Tongue (tissue), 2 donors: ENCODE measurements around the gene ZFYVE21. TPM values are rescaled to one million over a fixed set of nuclear protein-coding genes. Genes with fewer than 3 reads are reported as not detected.

Source experiments
- DNase-seq: peaks from one replicate; pipeline ENCODE4 v3.0.0-alpha.2; 2015
- total RNA-seq: library from RNA; depleted of rRNA; stranded (reverse); fragments of >200 nt; gene quantifications from one replicate; pipeline ENCODE4 v1.2.3, GENCODE V29; 2014

ZFYVE21 gene
- total RNA-seq, 1 donor from 2014 or later, result 119 TPM

DNA sequence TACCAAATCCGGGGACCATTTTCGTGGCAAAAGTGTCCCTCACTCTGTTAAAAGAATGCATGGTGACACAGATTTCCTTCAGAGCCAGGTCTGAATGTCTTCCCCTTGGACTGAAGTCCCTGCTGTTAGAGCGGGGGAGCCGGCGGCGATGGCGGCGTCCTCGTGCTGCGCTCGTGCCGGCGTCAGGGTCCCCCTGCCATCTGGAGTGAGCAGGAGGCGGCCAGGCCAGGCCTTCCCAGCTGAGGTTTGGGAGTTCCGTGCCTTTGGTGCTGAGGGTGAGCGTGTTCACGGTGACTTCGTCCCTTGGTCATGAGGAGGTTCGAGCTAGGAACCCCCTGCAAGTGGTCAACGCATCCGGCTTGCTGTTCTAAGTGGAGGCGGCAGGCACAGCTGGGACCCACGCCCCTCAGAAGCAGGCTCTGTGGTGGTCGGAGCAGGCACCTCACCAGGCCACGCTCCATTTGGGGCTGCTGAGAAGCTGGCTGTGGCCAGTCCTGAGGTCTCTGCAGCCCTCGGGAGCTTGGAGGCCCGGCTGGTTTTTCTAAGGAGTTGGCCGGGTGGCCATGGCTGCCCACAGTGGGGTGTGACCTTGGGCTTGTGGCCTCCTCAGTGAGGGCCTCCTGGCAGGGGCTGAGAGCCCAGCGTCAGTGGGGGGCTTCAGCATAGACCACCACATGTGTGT, 9.5 kb downstream of the ZFYVE21 start:
- DNase-seq, result no peak

DNA sequence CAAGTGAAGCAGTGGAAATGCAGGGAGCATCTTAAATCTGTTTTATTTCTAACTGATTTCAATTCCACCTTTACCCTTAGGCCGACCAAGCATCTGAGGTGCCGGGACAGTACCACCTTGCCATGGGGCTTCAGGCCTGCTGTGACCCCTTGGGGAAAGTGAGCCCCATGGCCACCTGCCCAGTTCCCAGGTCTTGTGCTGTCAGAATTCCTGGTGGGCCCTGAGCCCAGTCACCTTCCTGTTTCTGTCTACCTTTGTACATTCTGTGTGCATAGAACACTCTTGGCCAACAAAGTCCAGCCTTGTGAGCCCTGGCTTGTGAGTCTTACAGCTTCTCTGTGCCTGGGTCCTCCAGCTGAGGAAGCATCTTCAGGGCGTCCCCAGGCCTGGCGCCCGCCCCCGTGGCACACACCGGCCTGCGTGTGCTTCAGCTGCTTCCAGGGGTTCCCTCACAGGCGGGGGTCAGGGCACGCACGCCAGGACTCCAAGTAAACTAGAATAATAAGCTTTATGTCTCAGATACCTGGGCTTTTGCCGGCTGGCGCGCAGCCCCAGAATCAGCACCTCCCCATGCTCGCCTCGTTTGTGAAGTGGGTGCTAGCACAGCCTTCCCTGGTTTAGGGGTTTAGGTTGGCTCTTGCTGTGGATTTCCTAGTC, 10.3 kb downstream of the ZFYVE21 start:
- no peak for DNase-seq

DNA sequence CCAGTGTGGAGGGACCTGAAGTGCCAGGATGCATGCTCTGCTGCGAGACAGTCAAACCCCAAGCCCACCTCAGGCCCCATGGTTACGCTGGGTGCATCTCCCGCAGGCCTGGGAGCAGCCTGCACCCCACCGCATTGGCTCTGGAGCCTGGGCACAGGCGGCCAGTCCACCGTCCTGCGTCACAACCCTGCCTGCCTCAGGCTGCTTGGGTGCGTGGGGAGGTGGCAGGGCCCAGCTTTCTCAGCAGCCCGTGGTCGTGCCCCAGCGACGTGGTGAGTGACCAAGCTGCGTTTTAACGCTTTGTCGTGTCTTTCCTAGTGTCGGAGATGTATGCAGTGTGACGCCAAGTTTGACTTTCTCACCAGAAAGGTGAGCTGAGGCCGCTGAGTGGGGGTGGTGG, 10.9 kb downstream of the ZFYVE21 start:
- DNase-seq, result no peak

DNA sequence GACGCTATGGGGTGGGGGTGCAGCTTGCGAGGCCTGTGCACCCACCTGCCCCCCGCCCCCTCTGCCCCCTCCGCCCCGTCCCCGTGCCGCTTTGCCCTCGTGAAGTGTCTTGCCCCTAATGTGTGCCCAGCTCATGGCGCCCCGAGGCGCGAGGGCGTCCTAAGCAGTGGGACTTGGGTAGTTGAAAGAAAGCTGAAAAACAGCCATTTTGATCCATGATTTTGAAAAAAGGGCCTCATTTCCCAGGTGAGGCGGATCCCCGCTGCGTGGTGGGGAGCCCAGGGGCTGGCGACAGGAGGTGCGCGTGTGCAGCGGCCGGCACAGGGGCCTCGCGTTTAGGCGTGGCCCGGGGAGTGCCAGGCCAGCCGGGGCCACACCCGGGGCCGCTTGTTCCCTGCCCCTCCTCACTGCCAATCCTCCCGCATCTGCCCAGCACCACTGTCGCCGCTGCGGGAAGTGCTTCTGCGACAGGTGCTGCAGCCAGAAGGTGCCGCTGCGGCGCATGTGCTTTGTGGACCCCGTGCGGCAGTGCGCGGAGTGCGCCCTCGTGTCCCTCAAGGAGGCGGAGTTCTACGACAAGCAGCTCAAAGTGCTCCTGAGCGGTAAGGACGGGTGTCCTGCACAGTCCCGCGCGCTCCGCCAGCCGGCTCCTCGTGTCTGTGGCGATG, 11.8 kb downstream of the ZFYVE21 start:
- DNase-seq, result no peak

DNA sequence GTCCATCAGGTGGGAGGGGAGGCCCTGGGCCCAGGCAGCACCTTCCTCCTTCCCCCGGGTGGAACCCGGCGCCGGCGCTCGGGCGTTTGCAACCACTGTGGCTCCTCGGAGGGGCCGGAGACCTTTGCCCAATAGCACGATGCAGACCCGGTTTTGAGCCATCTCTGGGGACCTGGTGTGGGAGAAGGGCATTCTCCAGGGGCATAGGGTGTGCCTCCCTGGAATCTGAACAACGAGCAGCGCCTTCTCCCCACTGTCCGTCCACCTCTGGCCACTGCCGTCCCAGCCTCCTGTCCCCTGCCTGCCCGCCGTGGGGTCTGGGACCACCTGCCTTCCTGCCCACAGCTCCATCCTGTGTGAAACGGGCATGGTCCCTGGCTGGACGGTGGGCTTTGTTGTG, 12.5 kb downstream of the ZFYVE21 start:
- DNase-seq, result no peak

DNA sequence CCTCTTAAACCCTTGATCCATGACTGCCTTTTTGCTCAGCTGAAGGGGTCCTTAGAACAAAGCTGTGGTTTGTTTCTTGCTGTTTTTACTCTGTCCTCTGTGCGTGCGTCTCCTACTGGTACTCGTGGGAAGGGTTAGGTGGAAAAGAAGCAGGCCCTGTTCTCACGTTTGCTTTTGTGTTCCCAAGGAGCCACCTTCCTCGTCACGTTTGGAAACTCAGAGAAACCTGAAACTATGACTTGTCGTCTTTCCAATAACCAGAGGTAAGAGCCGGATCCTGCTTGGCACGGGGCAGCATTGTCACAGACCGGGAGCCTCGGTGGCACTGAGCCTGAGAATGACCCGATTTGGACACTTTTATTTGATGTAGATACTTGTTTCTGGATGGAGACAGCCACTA, 13.1 kb downstream of the ZFYVE21 start:
- no peak for DNase-seq

DNA sequence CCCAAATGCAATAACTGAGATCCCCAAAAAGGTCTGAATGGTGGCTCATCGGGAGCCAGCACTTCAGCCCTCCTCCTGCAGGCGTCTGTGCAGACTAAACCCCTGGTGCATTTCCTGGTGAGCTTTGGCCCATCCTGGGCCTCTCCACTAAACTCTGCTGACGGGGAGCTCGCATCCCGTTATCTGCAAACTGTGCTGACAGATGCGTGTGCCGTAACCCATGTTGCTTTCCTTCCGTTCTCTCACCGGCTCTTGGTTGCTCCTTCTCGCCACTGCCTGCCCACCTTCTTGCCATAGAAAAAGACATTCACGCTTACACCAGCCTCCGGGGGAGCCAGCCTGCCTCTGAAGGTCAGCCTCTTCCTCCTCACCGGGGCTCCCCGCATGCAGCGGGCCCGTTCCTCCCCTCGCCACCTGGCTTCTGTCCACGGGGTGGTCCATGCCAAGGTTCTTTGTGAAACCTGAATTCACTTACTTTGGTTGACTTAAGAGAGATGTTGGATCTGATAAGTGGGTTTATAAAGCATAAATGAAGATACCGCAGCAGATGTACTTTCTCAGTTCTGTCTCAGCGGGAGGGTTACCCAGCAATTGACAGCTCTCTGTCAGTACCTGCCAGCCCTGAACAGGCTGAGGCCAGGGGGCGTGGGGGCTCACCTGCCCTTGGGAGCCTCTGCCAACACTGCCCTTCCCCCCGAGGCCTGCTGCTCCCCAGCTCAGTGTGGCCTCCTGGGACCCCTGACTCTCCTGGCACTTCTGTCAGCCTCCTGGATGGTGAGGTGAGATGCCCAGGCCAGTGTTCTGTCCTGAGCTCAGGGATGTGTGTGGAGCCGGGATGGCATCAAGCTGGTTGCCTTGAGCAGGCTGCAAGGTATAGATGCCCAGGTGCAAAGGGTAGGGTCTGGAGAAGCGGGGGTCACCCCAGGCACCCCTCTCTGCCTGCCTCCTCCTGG, 14.2 kb downstream of the ZFYVE21 start:
- no peak for DNase-seq

DNA sequence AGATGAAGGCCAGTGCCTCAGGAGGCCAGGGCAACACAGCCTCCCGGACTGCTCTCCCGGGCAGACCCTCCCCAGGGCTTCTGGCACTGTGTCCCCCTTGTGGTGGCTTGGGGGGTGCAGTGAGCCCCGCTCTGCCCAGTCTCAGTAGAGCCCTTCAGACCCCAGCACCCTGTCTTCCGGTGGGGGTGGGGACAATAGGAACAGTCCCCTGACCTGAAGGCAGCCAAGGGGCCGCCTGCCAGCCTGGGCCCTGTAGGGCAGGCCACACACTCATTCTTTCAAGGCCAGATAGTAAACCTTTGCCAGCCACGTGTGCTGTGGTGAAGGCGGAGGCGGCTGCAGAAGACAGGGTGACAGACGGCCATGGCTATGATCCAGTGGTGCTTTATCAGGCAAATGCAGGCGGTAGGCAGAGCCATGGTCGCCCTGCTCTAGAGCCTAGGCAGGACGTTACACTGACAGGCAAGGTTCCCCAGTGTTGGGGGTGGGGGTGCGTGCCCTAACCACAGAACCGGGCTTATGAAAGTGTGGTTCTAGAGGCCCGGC, 15.0 kb downstream of the ZFYVE21 start:
- no peak for DNase-seq

DNA sequence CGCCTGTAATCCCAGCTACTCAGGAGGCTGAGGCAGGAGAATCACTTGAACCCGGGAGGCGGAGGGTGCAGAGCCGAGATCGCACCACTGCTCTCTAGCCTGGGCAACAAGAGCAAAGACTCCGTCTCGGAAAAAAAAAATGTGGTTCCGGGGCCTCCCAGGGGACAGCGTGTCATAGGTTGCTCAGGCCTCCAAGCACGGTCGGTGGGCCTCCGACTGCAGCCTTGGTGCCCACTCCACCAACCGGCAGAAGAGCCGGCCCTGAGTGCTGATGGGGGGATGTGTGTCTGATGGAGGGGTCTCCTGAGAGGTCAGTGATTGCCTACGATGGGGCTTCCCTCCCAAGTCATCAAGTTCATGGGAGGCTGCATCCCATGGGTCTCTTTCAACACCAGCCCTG, 15.9 kb downstream of the ZFYVE21 start:
- no peak for DNase-seq

DNA sequence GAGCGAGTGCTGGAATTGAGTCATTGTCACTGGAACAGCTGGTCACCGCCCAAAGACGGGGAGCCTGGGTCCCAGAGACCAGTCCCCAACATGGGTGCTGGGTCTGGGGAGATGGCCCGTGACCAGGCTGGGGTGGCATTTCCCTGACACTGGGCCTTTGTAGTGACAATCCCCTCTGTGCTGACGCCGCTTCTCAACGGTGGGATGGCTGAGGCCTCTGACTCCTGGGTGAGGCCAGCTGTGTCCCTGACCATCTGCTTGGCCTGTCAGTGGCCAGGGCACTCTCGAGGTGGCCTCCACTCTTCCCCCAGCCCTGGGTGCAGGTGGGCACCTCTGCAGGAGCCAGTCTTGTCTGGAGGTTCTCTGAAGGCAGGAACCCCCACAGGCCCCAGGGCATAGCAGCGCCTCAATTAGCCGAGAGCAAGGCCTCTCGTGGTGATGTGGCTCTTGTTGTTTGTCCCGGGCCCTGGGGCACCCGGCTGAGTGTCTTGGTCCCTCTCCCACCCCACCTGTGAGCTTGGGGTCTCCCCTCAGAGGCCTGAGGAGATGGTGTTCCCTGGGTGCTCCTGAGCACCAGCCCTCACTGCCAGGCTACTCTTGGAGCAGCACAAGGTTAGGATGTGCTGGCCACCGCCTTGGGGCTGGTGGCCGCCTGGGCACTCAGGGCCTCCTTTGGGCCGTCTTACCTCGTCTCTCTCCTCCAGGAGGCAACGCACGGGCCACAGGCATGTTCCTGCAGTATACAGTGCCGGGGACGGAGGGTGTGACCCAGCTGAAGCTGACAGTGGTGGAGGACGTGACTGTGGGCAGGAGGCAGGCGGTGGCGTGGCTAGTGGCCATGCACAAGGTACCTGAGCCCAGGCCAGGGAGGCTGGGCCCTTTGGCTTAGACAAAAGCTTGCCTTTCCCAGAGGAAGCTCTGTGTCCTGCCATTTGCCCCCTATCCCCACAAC, 16.6 kb downstream of the ZFYVE21 start:
- no peak for DNase-seq

DNA sequence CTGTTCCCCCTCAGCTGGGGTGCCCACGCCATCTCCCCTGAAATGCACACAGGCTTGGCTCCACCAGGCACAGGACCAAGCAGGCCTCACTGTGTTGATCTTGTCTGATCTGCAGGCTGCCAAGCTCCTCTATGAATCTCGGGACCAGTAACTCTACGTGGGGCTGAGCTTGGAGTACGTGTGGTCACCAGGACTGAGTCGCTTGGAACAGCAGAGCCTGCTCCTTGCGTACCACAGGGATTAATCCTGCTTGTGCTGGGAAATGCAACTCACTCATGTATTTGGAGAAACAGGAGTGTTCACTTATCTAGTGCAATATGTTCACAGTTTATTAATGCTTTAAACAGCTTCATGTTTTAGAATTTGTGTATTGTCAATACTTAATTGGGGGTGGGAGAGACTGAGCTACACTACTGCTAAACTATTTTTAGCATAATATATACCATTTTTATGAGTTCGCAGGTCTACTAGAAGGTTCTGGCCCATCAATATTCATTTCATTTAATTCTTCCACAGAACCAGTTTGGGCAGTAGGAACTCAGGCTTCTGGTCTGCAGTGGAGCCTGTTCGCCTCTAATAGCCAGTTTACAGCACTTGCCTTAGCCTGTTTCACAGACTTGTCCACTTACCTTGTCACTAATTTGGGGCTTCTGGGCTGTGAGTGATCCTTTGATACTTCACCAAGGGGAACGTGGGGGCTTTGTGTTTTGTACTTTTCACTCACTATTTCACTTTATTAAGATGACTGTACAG, 17.4 kb downstream of the ZFYVE21 start:
- no peak for DNase-seq

DNA sequence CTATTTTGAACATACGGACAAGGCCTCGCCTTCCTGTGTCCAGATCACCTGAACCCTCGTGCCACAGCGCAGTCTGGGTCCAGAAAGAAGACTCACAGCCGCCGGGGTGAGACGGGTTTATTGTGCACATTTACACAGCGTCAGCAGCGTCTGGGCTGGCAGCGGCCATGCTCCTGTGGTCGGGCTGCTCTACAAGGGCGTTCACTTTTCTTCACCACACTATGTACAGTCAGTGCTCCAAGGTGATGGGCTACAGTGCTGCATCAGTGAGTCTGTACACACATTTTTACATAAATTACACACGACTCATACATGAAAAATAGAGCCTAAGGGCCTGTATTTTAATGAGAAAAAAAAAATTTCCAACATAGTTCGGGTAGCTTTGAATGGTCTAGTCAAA, 18.0 kb downstream of the ZFYVE21 start:
- DNase-seq, result no peak

DNA sequence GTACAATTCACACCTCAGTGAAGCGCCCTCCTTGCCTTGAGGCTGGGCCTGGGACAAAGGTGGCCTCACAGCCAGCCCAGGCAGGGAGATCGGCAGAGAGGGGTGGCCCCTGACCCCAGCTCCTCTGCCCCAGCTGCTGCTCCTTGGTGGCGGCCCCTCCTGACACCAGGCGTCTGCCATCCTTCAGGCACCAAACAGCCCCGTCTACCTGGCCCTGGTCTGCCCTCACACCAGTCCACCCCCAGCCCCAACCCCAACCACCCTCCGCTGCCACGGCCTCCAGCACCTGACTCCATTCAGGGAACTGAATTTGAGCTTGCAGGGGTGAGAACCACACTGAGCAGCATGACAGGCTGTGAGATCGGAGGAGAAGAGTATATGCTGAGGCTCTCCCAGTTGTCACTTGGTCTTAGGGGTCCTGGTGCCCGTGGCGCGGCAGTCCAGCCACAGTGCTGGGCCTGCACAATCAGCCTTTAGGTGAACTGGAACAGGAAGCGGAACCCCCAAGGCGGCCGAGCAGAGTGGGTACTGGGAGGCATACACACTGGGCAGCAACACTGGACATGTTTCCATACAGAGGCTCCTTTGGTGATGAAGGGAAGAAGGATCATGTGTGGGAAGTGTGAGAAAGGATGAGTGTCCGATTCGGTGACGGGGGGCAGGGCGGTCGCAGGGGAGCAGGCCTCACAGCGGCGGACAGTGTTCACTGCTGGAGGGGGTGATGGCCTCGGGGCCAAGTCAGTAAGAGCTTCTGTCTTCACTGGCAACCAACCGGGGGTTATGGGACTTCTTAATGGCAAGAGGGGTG, 18.7 kb downstream of the ZFYVE21 start:
- no peak for DNase-seq

DNA sequence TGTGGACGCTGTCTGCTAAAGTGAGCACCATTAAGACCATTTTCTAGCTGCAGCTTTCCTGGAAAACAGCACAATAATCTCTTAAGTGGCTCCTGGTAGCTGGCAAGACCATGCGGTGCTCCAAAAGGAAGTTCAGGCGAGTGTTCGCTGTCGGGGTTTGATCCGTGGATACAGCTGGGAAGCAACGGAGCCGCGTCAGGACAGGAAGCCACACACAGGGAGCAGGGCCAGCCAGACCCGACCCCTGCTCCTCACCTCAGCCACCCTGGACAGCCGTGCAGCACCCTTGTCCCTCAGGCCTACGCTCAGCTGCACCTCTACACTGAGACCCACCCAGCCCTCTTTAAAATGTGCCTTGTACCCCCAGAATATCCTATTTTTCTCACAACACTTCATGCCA, 19.4 kb downstream of the ZFYVE21 start:
- no peak for DNase-seq

DNA sequence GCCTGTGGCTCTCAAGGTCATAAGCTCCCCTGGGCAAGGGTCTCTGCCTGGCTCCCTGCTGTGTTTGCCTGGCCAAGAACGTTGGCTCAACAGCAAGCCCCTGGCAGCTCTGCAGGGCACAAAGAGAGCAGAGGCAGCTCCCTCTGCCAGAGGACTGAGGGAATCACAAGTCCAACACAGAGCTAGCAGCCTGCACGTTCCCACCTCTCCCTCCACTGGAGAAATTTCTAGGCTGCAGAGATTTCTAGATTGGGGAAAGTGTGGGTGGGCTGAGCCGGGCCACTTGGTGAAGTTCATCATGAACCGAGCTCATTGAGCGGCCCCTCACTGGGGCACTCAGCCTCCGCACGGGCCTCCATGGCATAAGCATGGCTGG, 19.8 kb downstream of the ZFYVE21 start:
- no peak for DNase-seq

DNA sequence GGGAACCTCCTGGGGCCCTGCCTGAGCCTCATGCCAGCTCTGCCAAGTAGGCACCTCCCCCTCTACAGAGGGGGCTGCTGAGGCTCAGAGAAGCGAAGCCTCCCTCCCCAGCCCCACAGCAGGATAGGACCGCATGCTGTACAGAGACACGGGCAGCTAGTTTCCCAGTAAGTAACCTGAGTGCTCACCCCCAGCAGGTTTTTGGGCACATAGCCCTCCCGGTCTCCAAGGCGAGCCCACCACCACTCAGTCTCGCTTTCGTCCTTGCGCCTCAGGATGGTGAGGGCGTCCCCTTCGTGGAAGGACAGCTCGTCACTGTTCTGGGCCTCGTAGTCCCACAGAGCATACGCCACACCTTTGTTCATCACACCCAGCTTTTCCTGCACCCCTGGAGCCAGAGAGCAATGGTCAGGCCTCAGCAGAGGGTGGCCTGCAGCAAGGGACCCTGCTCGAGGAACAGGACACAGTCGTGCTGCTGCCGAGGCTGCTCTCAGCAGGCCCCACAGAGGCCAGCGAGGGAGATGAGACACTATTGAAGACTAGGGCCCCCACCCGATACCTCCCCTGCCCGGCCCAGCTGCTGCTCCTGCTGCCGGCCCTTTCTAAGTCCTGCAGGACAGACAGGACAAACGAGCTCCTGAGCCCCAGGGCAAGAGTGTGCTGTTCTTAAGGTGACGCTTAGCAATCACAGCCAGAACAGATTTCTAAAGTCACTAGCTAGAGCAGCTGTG, 20.4 kb downstream of the ZFYVE21 start:
- DNase-seq, result no peak

DNA sequence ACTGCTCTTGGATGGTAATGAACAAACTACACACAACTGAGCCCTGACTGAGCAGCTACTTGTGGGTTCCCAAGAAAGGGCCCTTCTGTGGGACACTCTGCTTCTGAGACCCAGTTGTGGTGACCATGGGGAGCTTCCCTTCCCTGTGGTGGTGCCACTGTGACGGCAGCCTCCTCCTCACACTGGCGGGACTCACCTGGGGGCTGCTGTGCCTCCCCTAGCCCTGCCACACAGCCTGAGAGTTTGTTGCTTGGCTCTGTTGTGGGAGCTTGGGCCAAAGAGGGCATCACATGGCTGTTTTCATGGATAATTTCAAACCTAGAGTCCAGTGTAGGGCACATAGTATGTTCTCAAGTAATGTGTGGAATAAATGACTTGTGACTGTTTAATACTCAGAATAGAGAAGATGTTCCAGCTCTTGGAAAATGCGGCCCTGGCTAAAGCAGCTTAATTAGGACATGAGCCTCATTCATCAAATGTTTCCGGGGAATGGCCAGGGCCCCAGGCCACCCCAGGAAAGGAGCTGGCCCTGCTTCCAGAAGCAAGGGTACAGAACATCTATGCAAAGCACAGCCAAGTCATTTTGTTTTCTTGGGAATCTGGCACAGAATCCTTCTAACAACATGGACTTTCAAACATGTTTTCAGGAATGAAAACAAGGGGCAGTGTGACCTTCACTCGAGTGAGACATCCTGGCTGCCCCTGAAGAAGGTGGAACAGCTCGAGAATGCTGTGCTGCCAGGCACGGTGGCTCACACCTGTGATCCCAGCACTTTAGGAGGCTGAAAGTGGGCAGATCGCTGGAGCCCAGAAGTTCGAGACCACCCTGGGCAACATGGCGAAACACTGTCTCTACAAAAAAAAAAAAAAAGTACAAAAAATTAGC, 21.2 kb downstream of the ZFYVE21 start:
- DNase-seq, result no peak
